ENCODE measurements around the gene CLCNKB. TPM values are rescaled to one million over a fixed set of nuclear protein-coding genes. Genes with fewer than 3 reads are reported as not detected.
"Not testable (repeated sequence)": the region's sequence is repeated elsewhere in the genome, so short reads cannot be mapped to it uniquely, and the experiment has no call there.

CLCNKB gene
- 10 to 100 TPM; 37.3 to 73.1 (median 60.9) TPM for polyA plus RNA-seq (ENCODE audit: insufficient read length in 4 of 4)

- DNase-seq (ENCODE audit: low read depth in 4 of 4, low spot score in 2 of 4): no peak
Observed at GRCh38 chr1:16043521-16043920, at the start of gene CLCNKB. Gene CLCNKB (plus strand): TSS chr1:16043782. CDS start chr1:16044493, 711 bp downstream.

GRCh38 chr1:15994081-15994480 is 49.5 kb upstream of the CLCNKB start:
- no peak for DNase-seq (ENCODE audit: low read depth in 4 of 4, low spot score in 2 of 4)

- no peak for DNase-seq (ENCODE audit: low read depth in 4 of 4, low spot score in 2 of 4)
Observed at GRCh38 chr1:15994590-15995351, 48.8 kb upstream of the CLCNKB start.

GRCh38 chr1:15997076-15997585 is 46.5 kb upstream of the CLCNKB start:
- no peak for DNase-seq (ENCODE audit: low read depth in 4 of 4, low spot score in 2 of 4)

- no peak for DNase-seq (ENCODE audit: low read depth in 4 of 4, low spot score in 2 of 4)
Observed at GRCh38 chr1:15997637-15998280, 45.8 kb upstream of the CLCNKB start.

GRCh38 chr1:15998929-15999328 is 44.7 kb upstream of the CLCNKB start:
- DNase-seq (ENCODE audit: low read depth in 4 of 4, low spot score in 2 of 4): no peak

GRCh38 chr1:16001274-16001673 is 42.3 kb upstream of the CLCNKB start:
- not testable (repeated sequence) for DNase-seq (ENCODE audit: low read depth in 4 of 4, low spot score in 2 of 4)

- DNase-seq (ENCODE audit: low read depth in 4 of 4, low spot score in 2 of 4): no peak
Observed at GRCh38 chr1:16005597-16005996, 38.0 kb upstream of the CLCNKB start.

GRCh38 chr1:16006010-16006409 is 37.6 kb upstream of the CLCNKB start:
- DNase-seq (ENCODE audit: low read depth in 4 of 4, low spot score in 2 of 4): no peak

- DNase-seq (ENCODE audit: low read depth in 4 of 4, low spot score in 2 of 4): no peak
Observed at GRCh38 chr1:16006552-16007485, 36.8 kb upstream of the CLCNKB start.

GRCh38 chr1:16007671-16008341 is 35.8 kb upstream of the CLCNKB start:
- DNase-seq (ENCODE audit: low read depth in 4 of 4, low spot score in 2 of 4): no peak

GRCh38 chr1:16009030-16009460 is 34.5 kb upstream of the CLCNKB start:
- peak in 1 of 4 donors; percentile 65 for DNase-seq (ENCODE audit: low read depth in 4 of 4, low spot score in 2 of 4)

GRCh38 chr1:16009678-16010077 is 33.9 kb upstream of the CLCNKB start:
- DNase-seq (ENCODE audit: low read depth in 4 of 4, low spot score in 2 of 4): no peak

- DNase-seq (ENCODE audit: low read depth in 4 of 4, low spot score in 2 of 4): no peak
Observed at GRCh38 chr1:16010837-16011236, 32.7 kb upstream of the CLCNKB start.

GRCh38 chr1:16011936-16012589 is 31.5 kb upstream of the CLCNKB start:
- no peak for DNase-seq (ENCODE audit: low read depth in 4 of 4, low spot score in 2 of 4)

- DNase-seq (ENCODE audit: low read depth in 4 of 4, low spot score in 2 of 4): peak in 1 of 4 donors; percentile 47
Observed at GRCh38 chr1:16012590-16013219, 30.9 kb upstream of the CLCNKB start.

- DNase-seq (ENCODE audit: low read depth in 4 of 4, low spot score in 2 of 4): peak in 1 of 4 donors; percentile 36
Observed at GRCh38 chr1:16013220-16013907, 30.2 kb upstream of the CLCNKB start.

GRCh38 chr1:16013908-16014258 is 29.7 kb upstream of the CLCNKB start:
- no peak for DNase-seq (ENCODE audit: low read depth in 4 of 4, low spot score in 2 of 4)
